GM10248 (cell line): ENCODE results near the gene SLFNL1.

Source experiments
- CTCF ChIA-PET: fragments of 300-600 bp; sonication (Branson Sonifier 250); formaldehyde crosslinking; extraction: SDS; loops from one replicate; lab custom pipeline; 2021; ENCODE audit warnings: antibody characterized with exemption; lab: Yijun Ruan, JAX
- POLR2A ChIA-PET: fragments of 350-650 bp; sonication (Branson Sonifier 250); formaldehyde crosslinking; extraction: SDS; loops from one replicate; lab custom pipeline; 2020; ENCODE audit warnings: antibody characterized with exemption; lab: Yijun Ruan, JAX
- DNase-seq: peaks from one replicate; pipeline ENCODE4 v3.0.0; 2012; ENCODE audit errors: extremely low spot score
- CTCF ChIP-seq: IDR thresholded peaks from 2 replicates; pipeline ENCODE4 v1.5.1; 2012; ENCODE audit warnings: mild to moderate bottlenecking, low read depth; ENCODE audit errors: extremely low read depth, missing control alignments, control extremely low read depth

The SLFNL1 gene

DNA sequence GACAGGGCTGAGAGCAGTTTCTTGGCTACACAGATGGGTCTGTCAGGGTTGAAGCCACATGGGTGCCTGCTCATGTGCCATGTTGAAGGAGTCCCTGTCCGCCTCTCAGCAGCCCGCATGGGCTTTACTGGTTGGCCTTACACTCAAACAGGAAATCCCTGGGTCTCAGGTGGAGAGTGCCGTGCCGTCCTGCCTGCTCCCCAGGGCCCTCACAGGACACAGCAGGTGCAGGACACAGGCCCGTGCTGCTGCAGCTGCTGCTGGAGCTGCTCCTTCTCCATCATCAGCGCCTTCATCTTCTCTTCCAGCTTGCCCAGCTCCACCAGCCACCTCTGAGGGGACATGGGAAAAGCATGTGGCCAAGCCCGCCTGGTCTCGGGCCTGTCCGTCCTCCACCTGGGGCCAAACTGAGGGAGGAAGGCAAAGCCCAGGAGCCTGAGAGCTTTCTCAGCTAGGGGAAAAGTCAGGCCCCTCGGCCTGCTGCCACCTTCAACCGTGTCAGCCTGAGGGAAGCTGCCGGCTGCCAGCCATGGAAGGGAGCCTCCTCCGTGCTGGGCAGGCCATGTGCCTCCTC lies 5.5 kb downstream of the SLFNL1 start:
- ChIA-PET POLR2A (no interaction called here), CTCF (interaction anchor here (1.0 to 2.6 kb wide), 3 partner anchors 9 to 63 kb away, joined by 3 to 10 read pairs (median 6); no protein-coding TSS in a partner anchor)
- DNase-seq: no peak
- no peak for TF ChIP-seq CTCF

DNA sequence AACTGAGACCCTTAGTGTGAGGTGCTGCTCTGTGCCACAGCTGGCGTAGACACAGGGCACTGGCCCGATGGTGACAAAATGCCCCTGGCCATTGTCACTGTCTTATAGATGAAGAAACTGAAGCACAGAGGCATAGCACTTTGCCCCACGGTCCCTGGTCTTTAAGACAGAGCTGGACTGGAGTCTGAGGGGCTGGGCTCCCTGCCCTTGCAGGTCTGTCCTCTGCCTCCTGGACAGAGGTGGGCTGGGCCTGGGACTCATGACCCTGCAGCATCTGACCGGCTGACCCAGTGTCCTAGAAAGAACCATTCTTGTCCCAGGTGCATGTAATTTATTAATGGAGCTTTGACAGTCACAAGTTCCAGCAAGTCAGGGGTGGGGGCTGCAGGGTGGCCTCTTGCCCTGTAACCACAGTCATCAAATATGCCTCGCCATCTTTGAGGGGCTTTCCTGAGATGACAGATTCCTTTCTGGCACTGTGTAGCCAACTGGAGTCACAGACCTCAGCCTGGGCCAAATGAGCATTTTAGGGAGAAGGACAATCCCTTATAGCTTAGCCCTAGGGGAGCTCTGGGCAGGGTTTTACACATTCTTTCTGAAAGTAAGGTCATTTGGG lies 6.1 kb downstream of the SLFNL1 start:
- DNase-seq: no peak
- ChIA-PET POLR2A (no interaction called here), CTCF (interaction anchor here (1.0 to 2.6 kb wide), 3 partner anchors 9 to 62 kb away, joined by 3 to 10 read pairs (median 6); no protein-coding TSS in a partner anchor)
- no peak for TF ChIP-seq CTCF

- ChIA-PET POLR2A (no interaction called here), CTCF (interaction anchor here (1.9 to 2.6 kb wide), 2 partner anchors 10 to 11 kb away, joined by 6 to 10 read pairs; no protein-coding TSS in a partner anchor)
- DNase-seq: no peak
- no peak for TF ChIP-seq CTCF
Observed at GRCh38 chr1:41014871-41015270, 6.7 kb downstream of the SLFNL1 start.

- TF ChIP-seq CTCF: no peak
- POLR2A ChIA-PET: no interaction called here
- DNase-seq: no peak
- CTCF ChIA-PET: no interaction called here
Observed at GRCh38 chr1:41013796-41014195, 7.7 kb downstream of the SLFNL1 start.

- CTCF ChIA-PET: interaction anchor here (1.1 to 1.7 kb wide), 2 partner anchors 10 to 11 kb away, joined by 3 to 6 read pairs; no protein-coding TSS in a partner anchor
- DNase-seq: no peak
- POLR2A ChIA-PET: no interaction called here
- TF ChIP-seq CTCF: no peak
Observed at GRCh38 chr1:41013024-41013423, 8.5 kb downstream of the SLFNL1 start.

- CTCF ChIA-PET: interaction anchor here (1.8 kb wide), 1 partner anchor 9 kb away, joined by 4 read pairs; no protein-coding TSS in a partner anchor
- DNase-seq: no peak
- POLR2A ChIA-PET: no interaction called here
- TF ChIP-seq CTCF: no peak
Observed at GRCh38 chr1:41010345-41010744, 11.2 kb downstream of the SLFNL1 start.
